Caki2 (cell line): ENCODE results near the gene PHGDH. TPM values are rescaled to one million over a fixed set of nuclear protein-coding genes. Genes with fewer than 3 reads are reported as not detected.
"Not testable (repeated sequence)": the region's sequence is repeated elsewhere in the genome, so short reads cannot be mapped to it uniquely, and the experiment has no call there.

Experiments used
- DNase-seq: peaks from one replicate; pipeline ENCODE4 v3.0.0-alpha.2; 2015; ENCODE audit warnings: low read depth
- in situ Hi-C: cut with HindIII; loops from 2 replicates; pipeline ENCODE4 v1.10.0; 2016; ENCODE audit warnings: low sequenced_read_pairs, low pct_unique_long_range_greater_than_20kb, mixed read lengths
- total RNA-seq: library from RNA; depleted of rRNA; stranded (reverse); fragments of >200 nt; shearing (Covaris generic); gene quantifications from 2 replicates; pipeline ENCODE4 v1.2.3, GENCODE V29; 2014; ENCODE audit warnings: low replicate concordance

PHGDH gene
- total RNA-seq, 1 experiment from 2014 or later = 74.9 TPM

- in situ Hi-C loops = no loop called here
- no peak for DNase-seq
Measured at GRCh38 chr1:119688810-119689209, 22.9 kb upstream of the PHGDH start.

GRCh38 chr1:119689511-119689910 lies 22.2 kb upstream of the PHGDH start:
- in situ Hi-C loops = no loop called here
- DNase-seq = no peak

- DNase-seq, in situ Hi-C loops: not testable (repeated sequence)
Measured at GRCh38 chr1:119696863-119697262, 14.9 kb upstream of the PHGDH start.

- in situ Hi-C loops = no loop called here
- no peak for DNase-seq
Measured at GRCh38 chr1:119697598-119697997, 14.1 kb upstream of the PHGDH start.

- no peak for DNase-seq
- in situ Hi-C loops = no loop called here
Measured at GRCh38 chr1:119700326-119700725, 11.4 kb upstream of the PHGDH start.

- in situ Hi-C loops = no loop called here
- no peak for DNase-seq
Measured at GRCh38 chr1:119701659-119702058, 10.1 kb upstream of the PHGDH start.

- no peak for DNase-seq
- in situ Hi-C loops = no loop called here
Measured at GRCh38 chr1:119702384-119702783, 9.3 kb upstream of the PHGDH start.

- DNase-seq = no peak
- in situ Hi-C loops = no loop called here
Measured at GRCh38 chr1:119703666-119704450, 7.9 kb upstream of the PHGDH start.

- DNase-seq, in situ Hi-C loops: not testable (repeated sequence)
Measured at GRCh38 chr1:119706599-119706998, 5.1 kb upstream of the PHGDH start.

GRCh38 chr1:119711356-119711803 lies 354 bp upstream of the PHGDH start:
- DNase-seq, in situ Hi-C loops: not testable (repeated sequence)

- DNase-seq = peak; percentile 62
- in situ Hi-C loops = no loop called here
Measured at GRCh38 chr1:119712342-119713038, 756 bp downstream of the PHGDH start.

- in situ Hi-C loops = no loop called here
- no peak for DNase-seq
Measured at GRCh38 chr1:119713039-119713748, 1.5 kb downstream of the PHGDH start.

- no peak for DNase-seq
- in situ Hi-C loops = no loop called here
Measured at GRCh38 chr1:119713749-119714456, 2.2 kb downstream of the PHGDH start.

GRCh38 chr1:119714583-119714982 lies 2.8 kb downstream of the PHGDH start:
- no peak for DNase-seq
- in situ Hi-C loops = no loop called here

GRCh38 chr1:119715542-119715941 lies 3.8 kb downstream of the PHGDH start:
- in situ Hi-C loops = no loop called here
- no peak for DNase-seq

- no peak for DNase-seq
- in situ Hi-C loops = no loop called here
Measured at GRCh38 chr1:119718409-119718808, 6.7 kb downstream of the PHGDH start.

- no peak for DNase-seq
- in situ Hi-C loops = no loop called here
Measured at GRCh38 chr1:119718972-119719371, 7.2 kb downstream of the PHGDH start.

GRCh38 chr1:119720866-119721440 lies 9.2 kb downstream of the PHGDH start:
- DNase-seq = no peak
- in situ Hi-C loops = no loop called here
